Choroid plexus epithelial cell (primary cell): ENCODE results near the gene SRMS.
A peak's percentile ranks its signal among the peaks of the same experiment; 100 is the strongest.
"Not testable (repeated sequence)": the region's sequence is repeated elsewhere in the genome, so short reads cannot be mapped to it uniquely, and the experiment has no call there.

Experiments
- DNase-seq: peaks from one replicate; pipeline ENCODE4 v3.0.0-alpha.2; 2010; ENCODE audit warnings: low read depth
- H3K4me3 ChIP-seq: 2 replicates; pipeline ENCODE4 v1.5.1; 2011; ENCODE audit warnings: low read depth, mild to moderate bottlenecking, control low read depth, low read length, moderate library complexity
- TF ChIP-seq, protein P1 (sequence below): conservative IDR thresholded peaks from 2 replicates; pipeline ENCODE4 v1.5.1; 2011; ENCODE audit warnings: low read depth, mild to moderate bottlenecking, control low read depth, inconsistent platforms, low read length, moderate library complexity

The SRMS gene

DNA sequence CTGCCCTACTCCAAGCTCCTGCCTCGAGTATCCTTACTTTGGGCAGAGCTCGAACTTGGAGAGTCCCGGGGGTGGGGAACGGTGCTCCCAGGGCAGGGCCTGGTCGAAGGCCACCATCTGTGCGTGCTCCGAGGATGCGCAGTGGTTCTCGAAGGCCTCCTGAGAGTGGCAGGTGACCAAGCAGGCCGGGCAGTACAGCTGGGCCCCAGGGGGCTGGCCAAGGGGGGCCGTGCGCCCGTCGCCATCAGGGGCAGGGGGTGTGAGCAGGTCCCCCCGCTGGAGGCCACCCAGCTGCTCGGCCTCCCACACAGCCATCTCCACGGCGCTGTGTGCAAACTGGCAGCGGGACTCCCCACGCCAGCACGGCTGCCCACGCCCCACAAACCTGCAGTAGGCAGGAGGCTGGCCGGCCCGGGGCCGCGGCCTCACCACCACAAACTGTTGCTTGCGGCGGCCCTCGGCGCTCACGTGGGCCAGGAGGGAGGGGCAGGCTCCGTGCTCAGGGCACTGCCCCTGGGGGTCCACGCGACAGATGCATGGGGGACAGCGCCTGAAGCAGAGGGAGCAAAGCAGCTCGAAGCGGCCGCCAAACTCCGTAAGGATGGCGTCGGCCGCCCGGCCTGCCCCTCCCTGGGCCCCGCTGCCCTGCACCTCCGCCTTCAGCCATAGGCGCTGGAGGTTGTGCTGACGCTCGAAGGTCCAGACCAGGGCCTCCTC lies 24.7 kb upstream of the SRMS start:
- H3K4me3 ChIP-seq, result no peak overlapping the region
- TF ChIP-seq, protein P1, sequence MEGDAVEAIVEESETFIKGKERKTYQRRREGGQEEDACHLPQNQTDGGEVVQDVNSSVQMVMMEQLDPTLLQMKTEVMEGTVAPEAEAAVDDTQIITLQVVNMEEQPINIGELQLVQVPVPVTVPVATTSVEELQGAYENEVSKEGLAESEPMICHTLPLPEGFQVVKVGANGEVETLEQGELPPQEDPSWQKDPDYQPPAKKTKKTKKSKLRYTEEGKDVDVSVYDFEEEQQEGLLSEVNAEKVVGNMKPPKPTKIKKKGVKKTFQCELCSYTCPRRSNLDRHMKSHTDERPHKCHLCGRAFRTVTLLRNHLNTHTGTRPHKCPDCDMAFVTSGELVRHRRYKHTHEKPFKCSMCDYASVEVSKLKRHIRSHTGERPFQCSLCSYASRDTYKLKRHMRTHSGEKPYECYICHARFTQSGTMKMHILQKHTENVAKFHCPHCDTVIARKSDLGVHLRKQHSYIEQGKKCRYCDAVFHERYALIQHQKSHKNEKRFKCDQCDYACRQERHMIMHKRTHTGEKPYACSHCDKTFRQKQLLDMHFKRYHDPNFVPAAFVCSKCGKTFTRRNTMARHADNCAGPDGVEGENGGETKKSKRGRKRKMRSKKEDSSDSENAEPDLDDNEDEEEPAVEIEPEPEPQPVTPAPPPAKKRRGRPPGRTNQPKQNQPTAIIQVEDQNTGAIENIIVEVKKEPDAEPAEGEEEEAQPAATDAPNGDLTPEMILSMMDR, result no peak
- DNase-seq, result no peak

DNA sequence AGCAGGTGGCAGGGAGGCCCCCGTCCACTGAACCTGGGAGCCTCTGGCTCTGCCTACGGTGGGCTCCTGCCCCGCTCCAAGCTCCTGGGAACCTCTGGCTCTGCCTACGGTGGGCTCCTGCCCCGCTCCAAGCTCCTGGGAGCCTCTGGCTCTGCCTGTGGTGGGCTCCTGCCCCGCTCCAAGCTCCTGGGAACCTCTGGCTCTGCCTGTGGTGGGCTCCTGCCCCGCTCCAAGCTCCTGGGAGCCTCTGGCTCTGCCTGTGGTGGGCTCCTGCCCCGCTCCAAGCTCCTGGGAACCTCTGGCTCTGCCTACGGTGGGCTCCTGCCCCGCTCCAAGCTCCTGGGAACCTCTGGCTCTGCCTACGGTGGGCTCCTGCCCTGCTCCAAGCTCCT lies 23.5 kb upstream of the SRMS start:
- H3K4me3 ChIP-seq, DNase-seq: not testable (repeated sequence)

- DNase-seq, result no peak
- no peak overlapping the region for H3K4me3 ChIP-seq
- TF ChIP-seq, protein P1, result no peak
Measured at GRCh38 chr20:63570281-63571086, 22.9 kb upstream of the SRMS start.

GRCh38 chr20:63568986-63569949 lies 21.7 kb upstream of the SRMS start:
- TF ChIP-seq, protein P1, result no peak
- no peak overlapping the region for H3K4me3 ChIP-seq
- no peak for DNase-seq

GRCh38 chr20:63568170-63568981 lies 20.8 kb upstream of the SRMS start:
- TF ChIP-seq, protein P1, result no peak
- DNase-seq, result no peak
- H3K4me3 ChIP-seq, result no peak overlapping the region

DNA sequence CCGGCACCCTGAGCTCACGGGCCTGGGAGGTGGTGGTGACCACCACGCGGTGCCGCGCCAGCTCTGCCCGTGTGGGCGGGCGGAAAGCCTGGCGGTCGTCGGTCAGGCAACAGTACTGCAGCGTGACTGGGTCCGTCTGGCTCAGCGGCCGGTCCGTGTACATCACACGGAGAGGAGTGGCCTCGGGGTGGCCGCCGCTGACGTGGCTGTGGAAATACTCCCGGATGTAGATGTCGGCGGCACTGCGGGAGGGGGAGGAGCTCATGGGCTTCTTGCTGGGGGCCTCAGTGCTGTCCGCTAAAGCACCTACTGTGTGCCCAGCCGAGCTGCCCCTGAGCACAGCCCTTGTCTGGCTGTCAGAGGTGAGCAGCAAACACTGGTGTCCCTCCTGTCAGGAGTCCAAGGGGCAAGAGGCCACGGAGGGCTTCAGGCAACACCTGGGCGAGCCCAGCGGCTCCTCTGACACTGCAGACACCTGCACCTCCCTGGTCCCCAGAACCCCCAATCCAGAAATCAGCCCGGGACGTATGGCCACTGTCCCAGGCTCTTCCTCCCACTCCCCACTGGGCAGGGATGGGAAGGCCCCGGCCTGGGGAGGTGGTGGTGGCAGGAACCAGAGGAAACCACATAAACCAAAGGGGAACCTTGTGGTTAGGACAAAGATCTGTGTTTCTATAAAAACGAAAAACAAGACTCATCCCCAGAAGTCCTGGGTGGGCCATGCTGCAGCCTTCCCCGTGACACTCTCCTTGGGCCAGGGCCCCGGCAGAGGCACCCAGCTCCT lies 20.0 kb upstream of the SRMS start:
- H3K4me3 ChIP-seq, result no peak overlapping the region
- TF ChIP-seq, protein P1, result no peak
- peak; percentile 72 for DNase-seq
